HEK293T (cell line): ENCODE results near the gene GPR152.

ENCODE experiments used
- ARNT ChIP-seq: fragments of 450-650 bp; IDR thresholded peaks from 2 replicates; pipeline ENCODE4 v1.6.1; 2017; ENCODE audit warnings: mild to moderate bottlenecking
- BHLHE40 ChIP-seq: fragments of 450-650 bp; IDR thresholded peaks from 2 replicates; pipeline ENCODE4 v1.6.1; 2016; ENCODE audit warnings: mild to moderate bottlenecking, moderate library complexity, borderline replicate concordance
- ELF4 ChIP-seq: fragments of 450-650 bp; IDR thresholded peaks from 2 replicates; pipeline ENCODE4 v1.6.1; 2017; ENCODE audit warnings: antibody characterized with exemption
- FOXA1 ChIP-seq: fragments of 450-650 bp; IDR thresholded peaks from 2 replicates; pipeline ENCODE4 v1.6.1; 2016; ENCODE audit warnings: mild to moderate bottlenecking
- HDGF ChIP-seq: fragments of 450-650 bp; IDR thresholded peaks from 2 replicates; pipeline ENCODE4 v1.6.1; 2017; ENCODE audit warnings: antibody characterized with exemption, borderline replicate concordance
- L3MBTL2 ChIP-seq: fragments of 450-650 bp; conservative IDR thresholded peaks from 2 replicates; pipeline ENCODE4 v1.6.1; 2016; ENCODE audit warnings: mild to moderate bottlenecking
- LEF1 ChIP-seq: fragments of 450-650 bp; IDR thresholded peaks from 2 replicates; pipeline ENCODE4 v1.6.1; 2017; ENCODE audit warnings: mild to moderate bottlenecking, borderline replicate concordance
- NFRKB ChIP-seq: fragments of 450-650 bp; IDR thresholded peaks from 2 replicates; pipeline ENCODE4 v1.6.1; 2016; ENCODE audit warnings: mild to moderate bottlenecking, moderate library complexity
- PKNOX1 ChIP-seq: fragments of 450-650 bp; IDR thresholded peaks from 2 replicates; pipeline ENCODE4 v1.6.1; 2016
- SP1 ChIP-seq: fragments of 450-650 bp; IDR thresholded peaks from 2 replicates; pipeline ENCODE4 v1.6.1; 2017
- TARDBP ChIP-seq: fragments of 450-650 bp; IDR thresholded peaks from 2 replicates; pipeline ENCODE4 v1.6.1; 2016
- ZNF384 ChIP-seq: fragments of 450-650 bp; IDR thresholded peaks from 2 replicates; pipeline ENCODE4 v1.6.1; 2016

- TF ChIP-seq PKNOX1 (no peak), L3MBTL2 (no peak), TARDBP (no peak), ELF4 (no peak), HDGF (no peak), NFRKB (no peak), FOXA1 (no peak), ZNF384 (no peak), SP1 (no peak), BHLHE40 (no peak), ARNT (no peak), LEF1 (no peak)
These were observed 33.0 kb downstream of the GPR152 start for GRCh38 chr11:67419325-67420049.
